Measurements from ENCODE around the gene ARMH3.

- TF ChIP-seq CTCF (IDR thresholded peaks at IDR 0.05; ENCODE audit: low read depth, low read length) (no peak), POLR2A (IDR thresholded peaks at IDR 0.05; ENCODE audit: extremely low read depth, insufficient read length) (no peak), MAX (IDR thresholded peaks at IDR 0.05; ENCODE audit: low read depth, low read length) (no peak)
Measured at GRCh38 chr10:101956117-101956516, 99.9 kb downstream of the ARMH3 start.
